B cell (primary cell): Measurements from ENCODE around the gene IFIT5. TPM values are rescaled to one million over a fixed set of nuclear protein-coding genes. Genes with fewer than 3 reads are reported as not detected.

Source experiments
- ATAC-seq: fragments of 200-7000 bp; cut with Tn5 transposase; one replicate; pipeline ENCODE4 v1.10.0; 2021; ENCODE audit warnings: low read depth, mild to moderate bottlenecking, moderate number of reproducible peaks, moderate library complexity
- CTCF ChIA-PET: fragments of 350-600 bp; sonication (Branson Sonifier 250); formaldehyde crosslinking; loops from one replicate; lab custom pipeline; 2021; ENCODE audit warnings: antibody characterized with exemption, inconsistent platforms; lab: Charles Lee
- POLR2A ChIA-PET: fragments of 350-600 bp; sonication (Branson Sonifier 250); formaldehyde crosslinking; loops from one replicate; lab custom pipeline; 2021; ENCODE audit warnings: antibody characterized with exemption; lab: Charles Lee
- DNase-seq: peaks from one replicate; pipeline ENCODE4 v3.0.0; 2013
- H2AFZ ChIP-seq: 2 replicates; pipeline ENCODE4 v1.6.1; 2012; ENCODE audit warnings: mild to moderate bottlenecking, low read depth, low read length; ENCODE audit not compliant: insufficient read depth, poor library complexity, severe bottlenecking
- H3K27ac ChIP-seq, 2 donors: 1 replicate in 1 of 2; 2 replicates in 1 of 2; pipeline ENCODE4 v1.5.1; 2012 to 2013; ENCODE audit warnings: low read length in 2 of 2, mild to moderate bottlenecking in 2 of 2, moderate library complexity in 1 of 2
- H3K27me3 ChIP-seq, 4 experiments: fragments of 200-600 bp in 1 of 4; sonication (generic) in 1 of 4; replicated peaks in 1 of 4; 1 replicate in 2 of 4; 2 replicates in 2 of 4; pipeline versions ENCODE4 v1.6.1 to v1.7.0; 2013 to 2016; ENCODE audit warnings: low read length in 3 of 4, mild to moderate bottlenecking in 2 of 4, mixed read lengths in 1 of 4, moderate library complexity in 1 of 4; ENCODE audit not compliant: insufficient read depth in 4 of 4, control insufficient read depth in 3 of 4; ENCODE audit errors: control extremely low read depth in 1 of 4
- H3K36me3 ChIP-seq, 2 experiments: replicated peaks in 1 of 2; 1 replicate in 1 of 2; 2 replicates in 1 of 2; pipeline versions ENCODE4 v1.6.1 to v1.7.1; 2013; ENCODE audit warnings: low read length in 1 of 2; ENCODE audit not compliant: insufficient read depth in 2 of 2, control insufficient read depth in 1 of 2; ENCODE audit errors: control extremely low read depth in 1 of 2, extremely low read depth in 1 of 2
- H3K4me1 ChIP-seq, 2 donors: fragments of 200-600 bp in 1 of 2; sonication (generic) in 1 of 2; 1 replicate in 1 of 2; 2 replicates in 1 of 2; pipeline versions ENCODE4 v1.5.1 to v1.6.1; 2013 to 2017; ENCODE audit warnings: low read length in 2 of 2; ENCODE audit not compliant: control insufficient read depth in 2 of 2, insufficient read depth in 2 of 2
- H3K4me2 ChIP-seq: replicated peaks from 2 replicates; pipeline ENCODE3; 2012; ENCODE audit warnings: mild to moderate bottlenecking, low read depth, low read length; ENCODE audit not compliant: poor library complexity, severe bottlenecking
- H3K4me3 ChIP-seq, 5 experiments: fragments of 200-600 bp in 1 of 5; sonication (generic) in 1 of 5; 1 replicate in 3 of 5; 2 replicates in 2 of 5; pipeline versions ENCODE4 v1.5.1 to v1.7.0; 2011 to 2016; ENCODE audit warnings: low read length in 4 of 5, mild to moderate bottlenecking in 4 of 5, low read depth in 2 of 5, control low read depth in 1 of 5, moderate library complexity in 1 of 5; ENCODE audit not compliant: insufficient read depth in 1 of 5; ENCODE audit errors: control extremely low read depth in 1 of 5, extremely low read depth in 1 of 5
- H3K79me2 ChIP-seq: fragments of 200-600 bp; sonication (generic); one replicate; pipeline ENCODE4 v1.6.0; 2016; ENCODE audit warnings: low read length; ENCODE audit not compliant: control insufficient read depth, insufficient read depth
- H3K9ac ChIP-seq: fragments of 200-600 bp; sonication (generic); 2 replicates; pipeline ENCODE4 v1.6.1; 2017; ENCODE audit warnings: mild to moderate bottlenecking, low read length, moderate library complexity
- H3K9me3 ChIP-seq, 3 donors: one replicate each; pipeline versions ENCODE4 v1.6.1 to v1.7.1; 2013; ENCODE audit warnings: low read length in 2 of 3; ENCODE audit not compliant: control insufficient read depth in 2 of 3, insufficient read depth in 1 of 3; ENCODE audit errors: control extremely low read depth in 1 of 3
- H4K20me1 ChIP-seq: 2 replicates; pipeline ENCODE4 v1.6.0; 2012; ENCODE audit warnings: mild to moderate bottlenecking, low read length; ENCODE audit not compliant: insufficient read depth, control insufficient read depth, poor library complexity, severe bottlenecking
- H3K27ac Mint-ChIP-seq: one replicate; pipeline ENCODE4 v1.8.0; 2021; ENCODE audit warnings: mixed read lengths
- H3K27me3 Mint-ChIP-seq: one replicate; pipeline ENCODE4 v1.8.0; 2021; ENCODE audit warnings: mixed read lengths
- H3K4me1 Mint-ChIP-seq: one replicate; pipeline ENCODE4 v1.8.0; 2021; ENCODE audit warnings: mixed read lengths
- H3K4me3 Mint-ChIP-seq: one replicate; pipeline ENCODE4 v1.8.0; 2021; ENCODE audit warnings: mixed read lengths
- H3K9me3 Mint-ChIP-seq: one replicate; pipeline ENCODE4 v1.8.0; 2022; ENCODE audit warnings: mixed read lengths; ENCODE audit not compliant: insufficient read depth
- CTCF ChIP-seq: fragments of 200-600 bp; IDR thresholded peaks from one replicate; pipeline ENCODE4 v1.8.0; 2022; ENCODE audit warnings: antibody characterized with exemption, mild to moderate bottlenecking
- EZH2 ChIP-seq: IDR thresholded peaks from 2 replicates; pipeline ENCODE4 v1.6.1; 2012; ENCODE audit warnings: borderline replicate concordance, low read depth, mild to moderate bottlenecking, moderate library complexity, low read length; ENCODE audit not compliant: insufficient read depth, poor library complexity, severe bottlenecking
- WGBS: methylation state at CpG from one replicate; pipeline ENCODE4 v1.1.5; 2013; ENCODE audit warnings: missing lambda C conversion rate; ENCODE audit not compliant: insufficient coverage; 5-methylcytosine and 5-hydroxymethylcytosine counted together
- intact Hi-C: fragments of 100-400 bp; cut with micrococcal nuclease; formaldehyde crosslinking; loops from one replicate; pipeline ENCODE4 v1.10.0; 2022
- polyA plus RNA-seq: library from polyadenylated mRNA; depleted of rRNA; stranded (reverse); fragments of >200 nt; gene quantifications from 2 replicates; pipeline ENCODE4 v1.2.3, GENCODE V29; 2012
- total RNA-seq, 2 donors: library from RNA; stranded (reverse); fragments of 120-200 nt in 1 of 2; gene quantifications; 1 replicate in 1 of 2; 2 replicates in 1 of 2; pipeline versions ENCODE4 v1.2.3 to v1.2.4, GENCODE V29; 2013 to 2022

IFIT5 gene
- total and polyA plus RNA-seq, 2 donors (not counting 1 experiment from before 2014, with no cell fraction given), result 7.0 to 23.2 TPM

- Histone ChIP-seq H3K79me2 (no peaks in the 10 kb centered on the region), H4K20me1 (no peaks in the 10 kb centered on the region), H3K27ac (no peak overlapping the region), H3K9me3 (no peaks in the 10 kb centered on the region), H2AFZ (no peak overlapping the region), H3K36me3 (no peaks in the 10 kb centered on the region), H3K9ac (no peak overlapping the region), H3K4me1 (no peaks in the 10 kb centered on the region), H3K27me3 (no peaks in the 10 kb centered on the region), H3K4me3 (no peak overlapping the region), H3K4me2 (no peak overlapping the region)
- Mint-ChIP-seq H3K4me3 (no peak overlapping the region), H3K27ac (no peak overlapping the region), H3K27me3 (peaks cover 3% of the 10 kb centered on the region), H3K9me3 (no peaks in the 10 kb centered on the region), H3K4me1 (peaks cover 3% of the 10 kb centered on the region)
- POLR2A ChIA-PET, result no interaction called here
- TF ChIP-seq CTCF, result no peak
- TF ChIP-seq EZH2, result no peak
- CTCF ChIA-PET, result interaction anchor here (0.6 kb wide), 1 partner anchor 87 kb away, joined by 3 read pairs; no protein-coding TSS in a partner anchor
- intact Hi-C loops, result no loop called here
- ATAC-seq (no peak), DNase-seq (no peak)
- WGBS, result 67% methylated on average over 3 of the region's 3 CpGs
These were observed 42.4 kb upstream of the IFIT5 start for GRCh38 chr10:89371987-89372386.

GRCh38 chr10:89373916-89374711 lies 40.3 kb upstream of the IFIT5 start:
- TF ChIP-seq CTCF (no peak), EZH2 (no peak)
- H3K9ac ChIP-seq, result no peak overlapping the region
- intact Hi-C loops, result no loop called here
- no peaks in the 10 kb centered on the region for H3K4me1 Mint-ChIP-seq
- H3K4me3 ChIP-seq, result no peak overlapping the region
- no peak overlapping the region for H3K4me3 Mint-ChIP-seq
- no peaks in the 10 kb centered on the region for H3K27me3 ChIP-seq
- H3K9me3 Mint-ChIP-seq, result no peaks in the 10 kb centered on the region
- WGBS, result no CpG with 5 or more reads among the region's 3 CpGs
- no peak for ATAC-seq
- H3K4me1 ChIP-seq, result no peaks in the 10 kb centered on the region
- no peaks in the 10 kb centered on the region for H3K79me2 ChIP-seq
- no peak overlapping the region for H3K27ac ChIP-seq
- no peaks in the 10 kb centered on the region for H4K20me1 ChIP-seq
- ChIA-PET CTCF (interaction anchor here (0.6 to 1.4 kb wide), 2 partner anchors 188 to 1489 kb away, joined by 3 read pairs; no protein-coding TSS in a partner anchor), POLR2A (no interaction called here)
- H3K4me2 ChIP-seq, result no peak overlapping the region
- H2AFZ ChIP-seq, result no peak overlapping the region
- no peaks in the 10 kb centered on the region for H3K36me3 ChIP-seq
- H3K27ac Mint-ChIP-seq, result no peak overlapping the region
- peaks cover 3% of the 10 kb centered on the region for H3K27me3 Mint-ChIP-seq
- no peak for DNase-seq
- H3K9me3 ChIP-seq, result no peaks in the 10 kb centered on the region
